ENCODE data around the gene ACER3. TPM values are rescaled to one million over a fixed set of nuclear protein-coding genes. Genes with fewer than 3 reads are reported as not detected.

The ACER3 gene
- polyA plus RNA-seq, 3 donors: 22.9 to 45.4 (median 23.6) TPM

- intact Hi-C loops (cut with micrococcal nuclease): no loop called here
- WGBS (ENCODE audit: insufficient coverage): no CpG with 5 or more reads among the region's 2 CpGs
- Mint-ChIP-seq H3K9me3 (peaks cover 0 to 3% (median 0%) of the 10 kb centered on the region in 7 donors), H3K27ac (no peak overlapping the region), H3K4me3 (no peak overlapping the region), H3K27me3 (ENCODE audit: low read depth in 3 of 3) (peaks cover 0 to 3% (median 1%) of the 10 kb centered on the region in 3 donors), H3K36me3 (peaks cover 14 to 18% of the 10 kb centered on the region in 2 donors), H3K4me1 (no peaks in the 10 kb centered on the region)
- Histone ChIP-seq H3K27ac (ENCODE audit: low read depth in 1 of 2, low read length in 2 of 2) (no peak overlapping the region), H3K79me2 (ENCODE audit: insufficient read depth, low read length) (no peaks in the 10 kb centered on the region), H3K4me2 (replicated peaks; ENCODE audit: extremely low read depth, low read length, poor library complexity, severe bottlenecking) (no peak overlapping the region), H2AFZ (ENCODE audit: insufficient read depth, low read depth, low read length, poor library complexity, severe bottlenecking) (no peak overlapping the region), H3K4me3 (replicated peaks in 1 of 3; ENCODE audit: low read depth in 2 of 3, low read length in 3 of 3) (no peak overlapping the region), H3K36me3 (replicated peaks in 1 of 2; ENCODE audit: control insufficient read depth in 1 of 2, insufficient read depth in 2 of 2, low read length in 2 of 2) (peaks cover 9 to 19% of the 10 kb centered on the region in 2 donors), H3K27me3 (ENCODE audit: control insufficient read depth in 2 of 2, insufficient read depth in 2 of 2, low read length in 2 of 2) (peaks cover 0 to 6% of the 10 kb centered on the region in 2 donors), H3K4me1 (ENCODE audit: control insufficient read depth in 1 of 2, insufficient read depth in 2 of 2, low read length in 2 of 2) (no peaks in the 10 kb centered on the region), H3K9ac (ENCODE audit: insufficient read depth, low read length, poor library complexity, severe bottlenecking) (no peak overlapping the region), H3K9me3 (replicated peaks in 1 of 2; ENCODE audit: control insufficient read depth in 1 of 2, insufficient read depth in 1 of 2, low read length in 2 of 2) (no peaks in the 10 kb centered on the region), H4K20me1 (ENCODE audit: insufficient read depth, low read length) (no peaks in the 10 kb centered on the region)
- TF ChIP-seq CTCF (IDR thresholded peaks at IDR 0.05): no peak
- no peak for DNase-seq
Measured at GRCh38 chr11:77026743-77027142, 166.0 kb downstream of the ACER3 start.

- H3K9ac ChIP-seq (ENCODE audit: insufficient read depth, low read length, poor library complexity, severe bottlenecking): no peak overlapping the region
- no peaks in the 10 kb centered on the region for H3K4me1 ChIP-seq (ENCODE audit: control insufficient read depth in 1 of 2, insufficient read depth in 2 of 2, low read length in 2 of 2)
- H3K4me2 ChIP-seq (replicated peaks; ENCODE audit: extremely low read depth, low read length, poor library complexity, severe bottlenecking): no peak overlapping the region
- H3K4me3 ChIP-seq (replicated peaks in 1 of 3; ENCODE audit: low read depth in 2 of 3, low read length in 3 of 3): no peak overlapping the region
- H3K36me3 ChIP-seq (replicated peaks in 1 of 2; ENCODE audit: control insufficient read depth in 1 of 2, insufficient read depth in 2 of 2, low read length in 2 of 2): peaks cover 4 to 14% of the 10 kb centered on the region in 2 donors
- no peaks in the 10 kb centered on the region for H3K9me3 ChIP-seq (replicated peaks in 1 of 2; ENCODE audit: control insufficient read depth in 1 of 2, insufficient read depth in 1 of 2, low read length in 2 of 2)
- no peak overlapping the region for H2AFZ ChIP-seq (ENCODE audit: insufficient read depth, low read depth, low read length, poor library complexity, severe bottlenecking)
- Mint-ChIP-seq H3K9me3 (peaks cover 0 to 3% (median 0%) of the 10 kb centered on the region in 7 donors), H3K27ac (peak overlapping the region in 1 of 7 donors; percentile 40), H3K27me3 (ENCODE audit: low read depth in 3 of 3) (peaks cover 0 to 3% (median 1%) of the 10 kb centered on the region in 3 donors), H3K36me3 (peaks cover 9 to 14% of the 10 kb centered on the region in 2 donors), H3K4me1 (no peaks in the 10 kb centered on the region), H3K4me3 (no peak overlapping the region)
- H3K27me3 ChIP-seq (ENCODE audit: control insufficient read depth in 2 of 2, insufficient read depth in 2 of 2, low read length in 2 of 2): peaks cover 0 to 6% of the 10 kb centered on the region in 2 donors
- H4K20me1 ChIP-seq (ENCODE audit: insufficient read depth, low read length): no peaks in the 10 kb centered on the region
- intact Hi-C loops (cut with micrococcal nuclease): no loop called here
- DNase-seq: no peak
- H3K27ac ChIP-seq (ENCODE audit: low read depth in 1 of 2, low read length in 2 of 2): no peak overlapping the region
- TF ChIP-seq CTCF (IDR thresholded peaks at IDR 0.05): no peak
- no CpG with 5 or more reads among the region's 1 CpG for WGBS (ENCODE audit: insufficient coverage)
- no peaks in the 10 kb centered on the region for H3K79me2 ChIP-seq (ENCODE audit: insufficient read depth, low read length)
Measured at GRCh38 chr11:77027275-77027674, 166.6 kb downstream of the ACER3 start.

Data from CD14-positive monocyte (primary cell).